ENCODE measurements around the gene IGSF11.

The IGSF11 gene

DNA sequence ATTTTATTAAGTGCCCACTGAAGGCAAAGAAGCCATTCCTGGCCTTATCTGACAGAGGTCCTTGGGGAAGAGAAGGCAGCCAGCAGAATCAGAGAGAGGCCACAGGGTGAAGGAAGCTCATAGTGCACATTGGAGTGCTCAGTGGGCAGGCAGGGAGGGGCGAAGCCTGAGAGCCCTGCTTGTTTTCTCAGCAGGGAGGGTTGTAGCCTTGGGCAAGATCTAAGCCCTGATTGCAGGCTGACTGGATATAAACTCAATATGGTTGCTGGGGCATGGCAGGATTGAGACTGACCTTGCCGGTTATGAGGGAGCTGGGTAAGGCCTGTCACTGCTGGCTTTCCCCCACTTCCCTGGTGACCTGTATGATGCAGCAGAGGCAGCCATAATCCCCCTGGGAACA, 7.5 kb upstream of the IGSF11 start:
- Histone ChIP-seq H3K9me3 (ENCODE audit: low read depth, low read length) (no peaks in the 10 kb centered on the region), H3K9ac (ENCODE audit: insufficient read length) (no peak overlapping the region), H3K36me3 (ENCODE audit: insufficient read depth, low read length) (no peaks in the 10 kb centered on the region), H3K4me3 (no peak overlapping the region), H3K27ac (no peak overlapping the region)
- no peak for DNase-seq (ENCODE audit: low read depth, low spot score)
- TF ChIP-seq FOXP2 (optimal IDR thresholded peaks at IDR 0.05; ENCODE audit: control extremely low read depth, extremely low read length, insufficient read depth): no peak
- TF ChIP-seq POLR2AphosphoS5 (IDR thresholded peaks at IDR 0.05; ENCODE audit: borderline replicate concordance, low read depth, low read length): no peak
- TF ChIP-seq EZH2 (IDR thresholded peaks at IDR 0.05): no peak

DNA sequence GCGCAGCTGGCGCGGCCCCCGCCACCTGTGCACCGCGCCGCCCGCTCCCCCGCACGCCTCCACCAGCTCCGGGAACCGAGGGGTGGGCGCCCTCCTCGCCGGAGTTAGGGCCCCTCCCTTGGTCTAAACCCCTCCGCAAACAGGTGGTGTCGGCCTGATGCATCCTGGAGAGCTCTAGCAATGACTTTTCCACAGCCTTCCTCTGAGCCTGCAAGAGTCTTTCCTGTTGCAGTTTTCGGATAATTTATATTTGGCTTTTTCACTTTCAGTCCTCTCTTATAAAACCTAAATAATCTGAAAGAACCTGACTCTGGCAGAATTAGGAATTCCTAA, 334 bp upstream of the IGSF11 start:
- no peak overlapping the region for H3K9ac ChIP-seq (ENCODE audit: insufficient read length)
- no peaks in the 10 kb centered on the region for H3K36me3 ChIP-seq (ENCODE audit: insufficient read depth, low read length)
- H3K9me3 ChIP-seq (ENCODE audit: low read depth, low read length): no peaks in the 10 kb centered on the region
- no peak for DNase-seq (ENCODE audit: low read depth, low spot score)
- H3K27ac ChIP-seq: no peak overlapping the region
- H3K4me3 ChIP-seq: peak overlapping the region; percentile 77
- TF ChIP-seq POLR2AphosphoS5 (IDR thresholded peaks at IDR 0.05; ENCODE audit: borderline replicate concordance, low read depth, low read length) (no peak), FOXP2 (optimal IDR thresholded peaks at IDR 0.05; ENCODE audit: control extremely low read depth, extremely low read length, insufficient read depth) (no peak), EZH2 (IDR thresholded peaks at IDR 0.05) (no peak)

DNA sequence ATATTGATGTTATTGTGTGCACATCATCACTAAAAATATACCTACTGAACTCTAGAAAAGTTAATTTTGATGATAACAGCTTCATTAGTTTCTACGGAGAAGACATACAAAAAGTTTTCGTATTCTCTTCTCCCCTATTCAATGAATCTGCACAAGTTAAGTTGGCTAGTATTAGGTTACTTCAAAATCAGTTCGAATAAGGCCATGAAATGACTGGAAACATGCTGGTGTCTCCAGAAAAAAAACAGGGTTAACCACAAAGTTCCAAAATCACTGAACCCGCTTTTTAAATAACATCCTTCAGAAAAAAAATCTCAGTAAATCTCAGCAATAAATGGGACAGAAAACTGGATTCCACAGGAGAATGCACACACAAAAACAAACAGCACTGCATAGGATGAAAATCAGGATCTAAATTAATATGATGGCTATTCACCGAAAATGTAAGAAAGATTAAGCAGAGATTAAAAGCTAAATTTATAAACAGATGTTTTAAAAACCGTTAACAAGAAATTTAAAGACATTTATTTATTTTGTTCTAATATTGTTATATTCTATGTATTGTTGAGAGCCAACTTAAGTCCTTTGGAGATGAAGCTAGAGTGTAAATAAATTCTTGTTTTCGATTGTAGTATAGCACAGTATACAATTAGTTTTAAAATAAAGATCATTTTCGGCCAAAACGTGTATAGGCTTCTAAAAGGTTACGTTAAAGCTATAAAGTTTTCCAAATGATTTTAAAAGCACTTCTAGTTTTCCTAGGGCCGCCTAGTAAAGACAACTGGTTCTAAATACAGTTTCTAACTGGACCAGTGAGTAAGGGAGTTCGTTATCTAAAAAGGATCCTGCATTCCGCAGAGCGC, 1.0 kb downstream of the IGSF11 start:
- DNase-seq (ENCODE audit: low read depth, low spot score): no peak
- Histone ChIP-seq H3K36me3 (ENCODE audit: insufficient read depth, low read length) (no peaks in the 10 kb centered on the region), H3K27ac (no peak overlapping the region), H3K9ac (ENCODE audit: insufficient read length) (no peak overlapping the region), H3K9me3 (ENCODE audit: low read depth, low read length) (no peaks in the 10 kb centered on the region), H3K4me3 (no peak overlapping the region; the same call in 1 of the 2 replicates)
- TF ChIP-seq POLR2AphosphoS5 (IDR thresholded peaks at IDR 0.05; ENCODE audit: borderline replicate concordance, low read depth, low read length): no peak
- TF ChIP-seq EZH2 (IDR thresholded peaks at IDR 0.05): no peak
- TF ChIP-seq FOXP2 (optimal IDR thresholded peaks at IDR 0.05; ENCODE audit: control extremely low read depth, extremely low read length, insufficient read depth): no peak

DNA sequence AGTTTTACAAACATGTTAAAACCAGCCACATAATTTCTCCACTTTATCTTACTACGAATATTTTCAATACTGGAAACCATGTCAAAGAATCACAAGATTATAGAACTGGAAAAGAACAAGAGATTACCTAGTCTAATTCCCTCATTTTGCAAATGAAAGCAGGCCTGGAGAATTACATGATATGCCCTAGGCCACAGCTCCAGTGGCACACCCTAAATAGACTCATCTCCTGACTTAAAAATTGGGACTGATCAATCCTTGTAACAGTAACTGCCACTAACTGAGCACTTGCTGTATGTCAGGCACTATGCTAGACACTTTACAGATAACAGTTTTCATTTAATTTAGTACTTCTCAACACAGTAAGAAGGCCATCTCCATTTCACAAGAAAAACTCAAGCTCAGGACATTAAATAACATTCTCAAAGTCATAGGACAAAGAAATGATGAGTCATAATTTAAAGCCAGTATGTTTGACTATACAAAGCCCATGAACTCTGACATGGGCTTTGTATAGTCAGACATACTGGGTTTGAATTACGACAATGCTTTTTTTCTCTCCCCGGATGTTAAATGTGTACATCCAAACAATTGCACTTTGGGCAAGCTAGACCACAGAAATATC, 9.4 kb downstream of the IGSF11 start:
- H3K9ac ChIP-seq (ENCODE audit: insufficient read length): no peak overlapping the region
- TF ChIP-seq POLR2AphosphoS5 (IDR thresholded peaks at IDR 0.05; ENCODE audit: borderline replicate concordance, low read depth, low read length): no peak
- no peak for TF ChIP-seq EZH2 (IDR thresholded peaks at IDR 0.05)
- no peak for TF ChIP-seq FOXP2 (optimal IDR thresholded peaks at IDR 0.05; ENCODE audit: control extremely low read depth, extremely low read length, insufficient read depth)
- H3K36me3 ChIP-seq (ENCODE audit: insufficient read depth, low read length): no peaks in the 10 kb centered on the region
- DNase-seq (ENCODE audit: low read depth, low spot score): no peak
- no peaks in the 10 kb centered on the region for H3K9me3 ChIP-seq (ENCODE audit: low read depth, low read length)
- no peak overlapping the region for H3K27ac ChIP-seq
- H3K4me3 ChIP-seq: no peak overlapping the region

DNA sequence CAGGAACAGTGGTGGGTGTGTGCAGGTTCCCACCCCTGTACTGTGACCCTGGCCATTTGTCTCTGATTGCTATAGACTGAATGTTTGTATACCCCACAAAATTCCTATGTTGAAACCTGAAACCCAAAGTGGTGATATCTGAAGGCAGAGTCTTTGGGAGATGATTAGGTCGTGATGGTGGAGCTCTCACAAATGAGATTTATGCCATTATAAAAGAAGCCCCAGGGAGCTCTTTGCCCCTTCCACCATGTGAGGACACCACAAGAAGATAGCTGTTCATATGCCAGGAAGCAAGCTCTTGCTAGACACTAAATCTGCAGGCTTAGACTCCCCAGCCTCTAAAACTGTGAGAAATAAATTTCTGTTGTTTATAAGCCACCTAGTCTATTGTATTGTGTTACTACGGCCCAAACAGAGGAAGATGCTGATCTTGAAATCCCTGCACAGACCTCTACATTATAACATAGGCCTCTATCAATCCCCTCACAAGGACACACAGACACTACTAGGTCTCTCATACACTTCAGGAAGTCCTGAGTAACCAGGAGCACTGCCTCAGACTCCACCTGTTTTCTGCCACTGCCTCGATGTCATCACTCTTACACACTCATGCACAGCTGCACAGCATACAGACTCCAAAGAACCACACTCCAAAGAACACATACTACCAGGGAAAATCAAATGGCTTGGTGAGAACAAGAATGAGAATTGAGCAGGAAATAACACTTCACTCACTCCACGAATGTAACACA, 14.7 kb downstream of the IGSF11 start:
- H3K9me3 ChIP-seq (ENCODE audit: low read depth, low read length): no peaks in the 10 kb centered on the region
- no peak overlapping the region for H3K4me3 ChIP-seq
- H3K36me3 ChIP-seq (ENCODE audit: insufficient read depth, low read length): no peaks in the 10 kb centered on the region
- H3K27ac ChIP-seq: no peak overlapping the region
- no peak for TF ChIP-seq EZH2 (IDR thresholded peaks at IDR 0.05)
- no peak for TF ChIP-seq FOXP2 (optimal IDR thresholded peaks at IDR 0.05; ENCODE audit: control extremely low read depth, extremely low read length, insufficient read depth)
- no peak for TF ChIP-seq POLR2AphosphoS5 (IDR thresholded peaks at IDR 0.05; ENCODE audit: borderline replicate concordance, low read depth, low read length)
- no peak overlapping the region for H3K9ac ChIP-seq (ENCODE audit: insufficient read length)
- no peak for DNase-seq (ENCODE audit: low read depth, low spot score)

DNA sequence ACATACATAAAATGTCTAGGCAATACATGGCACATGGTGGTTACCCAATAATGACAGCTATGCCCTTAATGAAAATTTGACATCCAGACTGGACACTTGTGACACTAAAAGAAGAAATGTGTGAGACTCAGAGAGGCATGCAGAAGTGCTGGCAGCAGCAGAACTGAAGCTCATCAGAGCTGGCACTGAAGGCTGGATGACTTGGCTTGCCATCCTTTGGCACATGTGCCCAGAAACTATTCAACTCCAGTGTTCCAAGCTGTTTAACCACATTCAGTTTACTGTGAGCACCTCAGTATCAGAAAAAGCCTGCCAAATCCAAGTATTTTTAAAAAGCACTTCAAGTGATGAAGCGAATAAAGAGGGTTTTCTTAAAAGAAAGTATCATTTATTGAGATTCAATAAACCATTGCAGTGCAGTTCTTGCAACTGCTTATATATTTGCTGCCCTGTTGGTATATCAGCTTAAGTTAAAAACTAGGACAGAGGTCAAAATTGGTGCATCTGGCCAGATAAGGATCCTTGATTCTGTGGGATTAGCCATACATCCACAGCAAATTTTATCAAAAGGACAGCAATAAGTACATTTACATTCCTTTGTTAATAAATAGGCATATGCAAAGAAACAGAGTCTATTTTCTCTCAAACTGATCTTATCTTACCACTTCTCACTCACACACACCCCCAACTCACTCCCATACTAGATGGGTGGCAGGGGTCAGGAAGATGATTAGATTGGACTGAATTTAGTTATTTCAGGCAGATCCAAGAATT, 15.8 kb downstream of the IGSF11 start:
- DNase-seq (ENCODE audit: low read depth, low spot score): no peak
- no peaks in the 10 kb centered on the region for H3K36me3 ChIP-seq (ENCODE audit: insufficient read depth, low read length)
- no peak overlapping the region for H3K27ac ChIP-seq
- H3K9me3 ChIP-seq (ENCODE audit: low read depth, low read length): no peaks in the 10 kb centered on the region
- no peak overlapping the region for H3K4me3 ChIP-seq
- H3K9ac ChIP-seq (ENCODE audit: insufficient read length): no peak overlapping the region
- TF ChIP-seq EZH2 (IDR thresholded peaks at IDR 0.05): no peak
- no peak for TF ChIP-seq POLR2AphosphoS5 (IDR thresholded peaks at IDR 0.05; ENCODE audit: borderline replicate concordance, low read depth, low read length)
- TF ChIP-seq FOXP2 (optimal IDR thresholded peaks at IDR 0.05; ENCODE audit: control extremely low read depth, extremely low read length, insufficient read depth): no peak

DNA sequence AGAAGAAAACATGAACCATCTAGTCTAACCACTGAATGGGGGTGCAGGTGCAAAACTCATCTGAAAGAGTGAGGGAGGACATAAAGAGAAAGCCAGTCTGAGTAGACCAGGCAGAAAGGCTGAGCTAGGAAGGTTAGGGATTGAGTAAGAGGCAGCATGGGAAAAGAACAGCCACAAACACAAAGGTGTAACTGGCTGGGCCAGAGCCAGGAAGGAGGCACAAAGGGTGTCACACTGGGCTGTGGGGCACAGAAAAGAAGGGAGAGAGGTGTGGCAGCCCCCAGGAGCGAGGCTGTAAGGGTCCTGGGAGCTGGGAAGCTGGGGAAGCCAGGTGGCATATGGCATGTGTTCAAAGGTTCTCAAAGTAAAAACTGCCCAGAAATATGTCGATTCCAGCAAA, 18.7 kb downstream of the IGSF11 start:
- Histone ChIP-seq H3K4me3 (no peak overlapping the region), H3K27ac (no peak overlapping the region), H3K9me3 (ENCODE audit: low read depth, low read length) (no peaks in the 10 kb centered on the region), H3K36me3 (ENCODE audit: insufficient read depth, low read length) (no peaks in the 10 kb centered on the region), H3K9ac (ENCODE audit: insufficient read length) (no peak overlapping the region)
- TF ChIP-seq FOXP2 (optimal IDR thresholded peaks at IDR 0.05; ENCODE audit: control extremely low read depth, extremely low read length, insufficient read depth): no peak
- DNase-seq (ENCODE audit: low read depth, low spot score): no peak

DNA sequence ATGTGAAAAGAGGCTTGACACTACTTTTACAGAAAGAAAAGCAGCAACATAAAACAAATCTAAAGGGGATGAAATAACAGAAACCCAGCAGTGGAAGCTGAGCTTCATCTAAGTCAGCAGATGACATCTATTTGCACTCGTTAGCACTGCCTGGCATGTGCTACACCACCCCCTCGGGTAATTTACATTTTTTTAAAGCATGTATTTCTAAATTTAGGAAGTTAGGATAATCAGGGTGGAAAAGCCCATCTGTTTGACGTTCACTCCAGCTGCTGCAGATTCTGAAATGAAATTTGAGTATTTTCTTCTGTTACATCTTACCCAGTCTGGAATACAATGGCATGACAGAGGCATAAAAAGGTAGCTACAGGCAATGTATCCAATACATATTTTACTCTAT, 20.7 kb downstream of the IGSF11 start:
- H3K27ac ChIP-seq: no peak overlapping the region
- H3K4me3 ChIP-seq: no peak overlapping the region
- DNase-seq (ENCODE audit: low read depth, low spot score): no peak
- no peak overlapping the region for H3K9ac ChIP-seq (ENCODE audit: insufficient read length)
- TF ChIP-seq POLR2AphosphoS5 (IDR thresholded peaks at IDR 0.05; ENCODE audit: borderline replicate concordance, low read depth, low read length): no peak
- H3K9me3 ChIP-seq (ENCODE audit: low read depth, low read length): no peaks in the 10 kb centered on the region
- H3K36me3 ChIP-seq (ENCODE audit: insufficient read depth, low read length): no peaks in the 10 kb centered on the region

Measured in SK-N-MC (cell line).